GM06990 (cell line): ENCODE data around the gene PPP2R2C.

Experiments used
- DNase-seq: peaks from one replicate; pipeline ENCODE4 v3.0.0-alpha.2; 2011; ENCODE audit not compliant: insufficient read length; ENCODE audit errors: extremely low read depth
- H3K27me3 ChIP-seq: replicated peaks from 2 replicates; pipeline ENCODE4 v1.6.0; 2011; ENCODE audit warnings: low read length; ENCODE audit not compliant: control insufficient read depth, insufficient read depth
- H3K36me3 ChIP-seq: 2 replicates; pipeline ENCODE4 v1.5.1; 2011; ENCODE audit warnings: low read length; ENCODE audit not compliant: control insufficient read depth, insufficient read depth
- H3K4me3 ChIP-seq: replicated peaks from 2 replicates; pipeline ENCODE4 v1.5.1; 2011; ENCODE audit warnings: low read depth, mild to moderate bottlenecking, control low read depth, low read length
- TF ChIP-seq, protein P1 (sequence below): IDR thresholded peaks from 2 replicates; pipeline ENCODE4 v1.5.1; 2011; ENCODE audit warnings: low read length, control low read depth, mild to moderate bottlenecking, inconsistent platforms; ENCODE audit not compliant: insufficient read depth, poor library complexity, severe bottlenecking

PPP2R2C gene

DNA sequence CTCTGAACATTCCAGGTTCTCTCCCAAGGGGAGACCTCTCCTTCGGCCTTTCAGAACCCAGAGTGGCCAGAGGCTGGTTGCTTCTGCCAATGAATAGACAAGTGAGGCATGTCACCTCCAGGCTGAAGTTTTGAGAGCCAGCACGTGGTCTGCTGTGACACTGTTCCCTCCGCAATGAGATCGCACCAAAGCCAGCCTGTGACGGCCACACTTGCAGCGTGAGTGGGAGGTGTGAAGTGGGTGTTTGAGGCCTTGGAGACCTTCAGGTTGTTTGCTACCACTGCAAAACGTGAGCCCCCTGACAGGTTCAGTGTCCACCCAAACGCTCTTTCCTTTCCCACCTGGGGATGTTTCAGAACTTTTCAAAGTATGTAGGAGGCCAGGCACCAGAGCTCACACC is 121.8 kb downstream of the PPP2R2C start:
- no peaks in the 10 kb centered on the region for H3K36me3 ChIP-seq
- DNase-seq: no peak
- TF ChIP-seq, protein P1, sequence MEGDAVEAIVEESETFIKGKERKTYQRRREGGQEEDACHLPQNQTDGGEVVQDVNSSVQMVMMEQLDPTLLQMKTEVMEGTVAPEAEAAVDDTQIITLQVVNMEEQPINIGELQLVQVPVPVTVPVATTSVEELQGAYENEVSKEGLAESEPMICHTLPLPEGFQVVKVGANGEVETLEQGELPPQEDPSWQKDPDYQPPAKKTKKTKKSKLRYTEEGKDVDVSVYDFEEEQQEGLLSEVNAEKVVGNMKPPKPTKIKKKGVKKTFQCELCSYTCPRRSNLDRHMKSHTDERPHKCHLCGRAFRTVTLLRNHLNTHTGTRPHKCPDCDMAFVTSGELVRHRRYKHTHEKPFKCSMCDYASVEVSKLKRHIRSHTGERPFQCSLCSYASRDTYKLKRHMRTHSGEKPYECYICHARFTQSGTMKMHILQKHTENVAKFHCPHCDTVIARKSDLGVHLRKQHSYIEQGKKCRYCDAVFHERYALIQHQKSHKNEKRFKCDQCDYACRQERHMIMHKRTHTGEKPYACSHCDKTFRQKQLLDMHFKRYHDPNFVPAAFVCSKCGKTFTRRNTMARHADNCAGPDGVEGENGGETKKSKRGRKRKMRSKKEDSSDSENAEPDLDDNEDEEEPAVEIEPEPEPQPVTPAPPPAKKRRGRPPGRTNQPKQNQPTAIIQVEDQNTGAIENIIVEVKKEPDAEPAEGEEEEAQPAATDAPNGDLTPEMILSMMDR: no peak
- no peak overlapping the region for H3K4me3 ChIP-seq
- H3K27me3 ChIP-seq: no peaks in the 10 kb centered on the region; the same call in 1 of the 2 replicates

DNA sequence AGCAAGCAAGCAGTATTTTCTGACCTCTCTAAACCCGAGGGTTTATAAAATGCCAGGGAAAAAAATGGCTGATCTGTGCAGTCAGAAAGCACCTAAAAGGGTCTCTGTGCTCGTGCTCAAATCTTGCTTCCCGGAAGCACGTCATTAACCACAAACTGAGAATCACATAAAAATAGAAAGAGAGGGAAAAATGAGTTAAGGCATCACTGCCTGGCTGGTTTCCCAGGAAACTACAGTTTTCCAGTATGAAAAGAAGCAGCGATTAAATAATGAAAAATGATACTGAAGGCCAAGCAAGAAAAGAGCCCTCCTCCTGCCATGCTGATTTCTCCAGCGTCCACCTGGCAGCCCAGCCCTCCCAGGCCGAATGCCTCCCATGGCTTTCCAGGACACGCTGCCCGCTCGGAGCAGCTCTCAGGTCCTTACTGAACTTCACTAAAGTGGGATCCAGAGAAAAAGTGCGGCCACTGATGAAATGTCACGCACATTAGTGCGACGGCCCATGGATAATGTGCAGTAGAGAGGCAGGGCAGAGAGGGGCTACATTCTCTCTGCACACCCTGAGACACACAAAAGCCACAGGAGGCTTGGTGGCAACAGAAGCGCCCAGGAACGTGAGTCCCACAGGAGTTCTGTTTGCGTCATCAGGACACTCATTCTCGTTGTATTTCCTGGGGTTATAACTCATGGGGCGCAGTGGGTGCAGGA is 122.4 kb downstream of the PPP2R2C start:
- no peak for DNase-seq
- no peak overlapping the region for H3K4me3 ChIP-seq
- no peaks in the 10 kb centered on the region; the same call in 1 of the 2 replicates for H3K27me3 ChIP-seq
- TF ChIP-seq, protein P1: no peak
- H3K36me3 ChIP-seq: no peaks in the 10 kb centered on the region

DNA sequence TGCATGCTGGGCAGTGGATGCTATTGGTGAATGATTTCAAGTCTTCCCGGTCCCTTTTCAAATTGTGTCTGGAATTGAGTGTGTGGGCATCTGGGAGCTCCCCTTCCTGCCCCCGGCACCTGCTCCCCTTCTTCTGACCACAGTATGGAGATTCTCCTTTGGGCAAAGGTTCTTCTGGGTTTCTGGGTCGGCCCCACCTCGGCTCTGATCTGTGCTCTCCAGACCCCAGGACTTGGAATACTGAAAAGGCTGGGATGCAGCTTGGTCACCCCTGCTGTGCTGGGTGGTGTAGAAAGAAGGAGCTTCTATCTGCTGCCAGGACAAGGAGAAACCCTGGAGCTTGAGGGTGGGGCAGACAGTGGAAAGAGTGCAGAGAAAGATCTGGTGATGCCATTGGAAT is 124.0 kb downstream of the PPP2R2C start:
- Histone ChIP-seq H3K36me3 (no peaks in the 10 kb centered on the region), H3K27me3 (no peaks in the 10 kb centered on the region; the same call in 1 of the 2 replicates), H3K4me3 (no peak overlapping the region)
- no peak for DNase-seq
- TF ChIP-seq, protein P1: no peak

DNA sequence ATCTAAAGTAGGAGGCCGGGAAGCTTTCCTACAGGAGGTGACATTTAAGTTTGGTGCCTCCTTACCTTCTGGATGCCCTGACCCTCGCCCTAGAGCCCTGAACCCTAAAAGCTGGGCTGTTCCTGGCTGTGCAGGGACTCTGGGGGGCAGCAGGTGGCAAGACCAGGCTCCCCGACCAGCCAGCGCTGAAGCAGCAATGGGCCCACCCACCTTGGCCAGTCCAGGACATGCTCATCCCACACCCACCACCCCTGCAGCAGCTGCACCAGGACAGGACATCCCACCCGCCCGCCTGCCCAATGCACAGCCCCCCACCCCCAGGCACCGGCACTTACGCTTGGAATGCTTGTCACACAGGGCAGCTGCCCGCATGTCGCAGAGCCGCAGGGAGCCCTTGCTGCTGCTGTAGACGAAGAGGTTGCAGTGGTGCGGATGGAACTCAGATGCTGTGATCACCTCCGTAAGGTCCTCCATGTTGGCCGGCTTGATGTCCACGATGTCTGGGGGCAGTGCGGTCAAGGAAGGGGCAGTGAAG is 124.8 kb downstream of the PPP2R2C start:
- H3K27me3 ChIP-seq: no peaks in the 10 kb centered on the region; the same call in 1 of the 2 replicates
- no peak for DNase-seq
- H3K4me3 ChIP-seq: no peak overlapping the region
- TF ChIP-seq, protein P1: no peak
- no peaks in the 10 kb centered on the region for H3K36me3 ChIP-seq

DNA sequence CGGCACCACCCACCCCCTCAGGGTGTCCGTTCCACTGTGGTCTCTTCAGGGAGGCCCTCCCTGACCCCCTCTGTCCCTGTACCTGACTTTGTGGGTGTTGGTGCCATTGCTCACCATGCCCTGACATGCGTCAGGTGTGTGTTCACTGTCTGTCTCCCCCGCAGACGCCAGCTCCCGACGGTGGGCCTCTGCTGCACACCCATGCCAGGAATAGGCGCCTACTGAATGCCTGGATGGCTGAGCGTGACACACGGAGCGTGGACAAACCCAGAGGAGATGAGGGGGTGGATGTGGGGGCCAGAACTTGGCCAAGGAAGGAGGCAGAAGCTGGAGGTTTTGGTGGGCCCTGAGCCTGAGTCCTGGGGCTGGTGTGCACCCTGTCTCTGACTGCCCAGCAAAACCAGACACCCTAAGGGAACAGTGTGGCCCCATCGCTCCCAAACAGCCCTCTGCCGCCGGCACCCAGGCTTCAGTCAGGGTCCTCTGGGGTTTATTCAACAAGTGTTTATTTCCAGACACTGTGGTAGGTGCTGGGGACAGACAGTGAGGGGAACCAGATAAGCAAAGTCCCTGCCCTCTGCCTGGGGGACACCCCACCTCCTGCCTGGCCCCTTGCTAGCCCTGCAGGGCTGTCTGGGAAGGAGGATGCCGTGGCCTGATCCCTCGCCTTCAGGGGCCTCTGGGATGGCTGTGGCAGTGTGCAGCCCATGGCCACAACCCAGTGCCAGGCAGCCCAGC is 125.9 kb downstream of the PPP2R2C start:
- Histone ChIP-seq H3K4me3 (no peak overlapping the region), H3K27me3 (no peaks in the 10 kb centered on the region; the same call in 1 of the 2 replicates), H3K36me3 (no peaks in the 10 kb centered on the region)
- no peak for DNase-seq
- TF ChIP-seq, protein P1: no peak
